Mesendoderm (in vitro differentiated cells): ENCODE data around the gene DVL3. TPM values are rescaled to one million over a fixed set of nuclear protein-coding genes. Genes with fewer than 3 reads are reported as not detected.
"Not testable (repeated sequence)": the region's sequence is repeated elsewhere in the genome, so short reads cannot be mapped to it uniquely, and the experiment has no call there.

ENCODE experiments used
- DNase-seq: peaks from one replicate; pipeline ENCODE4 v3.0.0; 2013
- H2AK5ac ChIP-seq: 2 replicates; pipeline ENCODE4 v1.6.1; 2013; ENCODE audit warnings: low read length, inconsistent platforms
- H2BK120ac ChIP-seq: 2 replicates; pipeline ENCODE4 v1.6.1; 2013; ENCODE audit warnings: low read depth, mild to moderate bottlenecking, low read length, moderate library complexity, mixed read lengths
- H2BK15ac ChIP-seq: replicated peaks from 2 replicates; pipeline ENCODE4 v1.6.1; 2013; ENCODE audit warnings: low read depth, mild to moderate bottlenecking, moderate library complexity
- H2BK5ac ChIP-seq: 2 replicates; pipeline ENCODE4 v1.6.1; 2013; ENCODE audit warnings: low read length, inconsistent platforms
- H3K18ac ChIP-seq: 2 replicates; pipeline ENCODE4 v1.6.1; 2013; ENCODE audit warnings: mild to moderate bottlenecking, low read length, mixed read lengths
- H3K23ac ChIP-seq: one replicate; pipeline ENCODE4 v1.6.1; 2013; ENCODE audit warnings: low read length
- H3K27ac ChIP-seq: 2 replicates; pipeline ENCODE4 v1.5.1; 2013; ENCODE audit warnings: low read depth, mild to moderate bottlenecking, inconsistent platforms, low read length, moderate library complexity
- H3K27me3 ChIP-seq: 2 replicates; pipeline ENCODE4 v1.6.1; 2013; ENCODE audit warnings: low read length, control low read depth, mild to moderate bottlenecking, inconsistent platforms; ENCODE audit not compliant: insufficient read depth, poor library complexity
- H3K36me3 ChIP-seq: 2 replicates; pipeline ENCODE4 v1.6.1; 2013; ENCODE audit warnings: low read length, inconsistent platforms; ENCODE audit not compliant: control insufficient read depth, insufficient read depth
- H3K4ac ChIP-seq: one replicate; pipeline ENCODE4 v1.6.1; 2013; ENCODE audit warnings: low read depth, mild to moderate bottlenecking, low read length, moderate library complexity
- H3K4me1 ChIP-seq: 2 replicates; pipeline ENCODE4 v1.6.1; 2013; ENCODE audit warnings: low read depth, low read length, inconsistent platforms; ENCODE audit not compliant: control insufficient read depth
- H3K4me2 ChIP-seq: 2 replicates; pipeline ENCODE4 v1.6.1; 2013; ENCODE audit warnings: low read length
- H3K4me3 ChIP-seq: 2 replicates; pipeline ENCODE4 v1.5.1; 2013; ENCODE audit warnings: mild to moderate bottlenecking, low read length
- H3K56ac ChIP-seq: one replicate; pipeline ENCODE4 v1.6.1; 2013; ENCODE audit warnings: low read length
- H3K79me1 ChIP-seq: 2 replicates; pipeline ENCODE4 v1.6.1; 2013; ENCODE audit warnings: low read length, inconsistent platforms
- H3K79me2 ChIP-seq: 2 replicates; pipeline ENCODE4 v1.6.1; 2013; ENCODE audit warnings: mild to moderate bottlenecking, low read length; ENCODE audit not compliant: control insufficient read depth, insufficient read depth
- H3K9ac ChIP-seq: 2 replicates; pipeline ENCODE4 v1.6.1; 2013; ENCODE audit warnings: low read length, inconsistent platforms
- H4K5ac ChIP-seq: one replicate; pipeline ENCODE4 v1.6.1; 2013; ENCODE audit warnings: low read length
- H4K8ac ChIP-seq: one replicate; pipeline ENCODE4 v1.6.1; 2013; ENCODE audit warnings: low read depth, mild to moderate bottlenecking, control low read depth, low read length, moderate library complexity
- WGBS: extraction: QIAGEN DNeasy Blood & Tissue Kit; methylation state at CpG from one replicate; pipeline ENCODE4 v1.1.7; 2013; ENCODE audit warnings: low lambda C conversion rate, missing lambda C conversion rate; ENCODE audit not compliant: insufficient coverage; ENCODE audit errors: extremely low coverage; 5-methylcytosine and 5-hydroxymethylcytosine counted together
- polyA plus RNA-seq, 2 experiments: library from polyadenylated mRNA; stranded (reverse); fragments of 200-250 nt; gene quantifications; one replicate each; pipeline ENCODE4 v1.2.3, GENCODE V29; 2013

Gene DVL3
- 43.7 TPM for polyA plus RNA-seq (2013, experiment 1 of 2)
- 44.0 TPM for polyA plus RNA-seq (2013, experiment 2 of 2)

DNA sequence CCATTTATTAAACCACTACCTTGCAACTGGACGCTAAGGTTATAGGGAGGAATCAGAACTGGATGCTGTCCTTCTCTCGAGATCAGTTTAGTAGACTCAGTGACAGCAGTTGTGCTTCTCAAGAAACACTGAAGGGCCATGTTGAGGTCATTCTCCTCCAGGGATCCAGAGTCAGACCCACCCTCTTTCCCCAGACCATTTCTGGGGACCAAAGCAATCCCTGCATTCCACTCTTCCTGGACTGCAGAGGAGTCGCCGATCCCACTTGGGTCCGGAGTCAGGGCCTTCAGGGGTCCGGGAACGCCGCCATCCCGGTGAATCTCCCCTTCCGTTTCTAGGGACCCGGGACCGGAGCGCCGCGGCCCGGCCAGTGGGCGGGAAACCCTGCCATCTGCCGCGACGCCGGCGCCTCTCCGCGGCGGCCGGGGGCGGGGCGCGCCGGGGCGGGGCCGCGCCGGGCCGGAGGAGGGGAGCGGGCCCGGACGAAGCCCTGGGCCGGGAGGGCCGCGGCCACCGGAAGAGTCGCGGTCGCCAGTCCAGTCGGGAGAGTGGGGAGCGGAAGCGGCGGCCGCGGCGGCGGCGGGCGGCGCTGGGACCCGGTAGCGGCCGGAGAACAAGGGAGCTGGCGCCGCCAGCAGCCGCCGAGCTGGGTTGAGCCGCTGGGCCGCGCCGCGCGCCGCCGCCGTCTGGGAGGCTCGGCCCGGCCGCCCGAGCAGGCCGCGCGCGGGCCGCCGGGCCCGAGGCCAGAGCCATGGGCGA lies at the start of gene DVL3:
Gene DVL3 (plus strand): TSS at position 493 of the 759 bp plus-strand sequence. CDS start 259 bp downstream, at position 752.
- peak within 1 kb of the TSS; percentile 88 for H3K4me2 ChIP-seq
- no peak within 1 kb of the TSS for H2BK120ac ChIP-seq
- peaks cover 5% of the 10 kb centered on the region for H3K79me1 ChIP-seq
- peak within 1 kb of the TSS; percentile 97 for H3K9ac ChIP-seq
- no CpG with 5 or more reads among the region's 84 CpGs for WGBS
- H3K4me1 ChIP-seq, result no peaks in the 10 kb centered on the region
- no peaks in the 10 kb centered on the region for H3K36me3 ChIP-seq
- H3K27me3 ChIP-seq, result no peaks in the 10 kb centered on the region
- peaks cover 30% of the 10 kb centered on the region for H3K79me2 ChIP-seq
- H3K56ac ChIP-seq, result peak within 1 kb of the TSS; percentile 99
- no peak within 1 kb of the TSS for H4K8ac ChIP-seq
- peak within 1 kb of the TSS; percentile 92 for H3K18ac ChIP-seq
- H3K4ac ChIP-seq, result peak within 1 kb of the TSS; percentile 74
- peak within 1 kb of the TSS; percentile 80 for H2BK5ac ChIP-seq
- peak within 1 kb of the TSS; percentile 97 for H3K4me3 ChIP-seq
- peak; percentile 77 for DNase-seq
- H2BK15ac ChIP-seq, result no peak within 1 kb of the TSS
- peak within 1 kb of the TSS; percentile 29 for H3K23ac ChIP-seq
- H3K27ac ChIP-seq, result peak within 1 kb of the TSS; percentile 96
- no peak within 1 kb of the TSS for H2AK5ac ChIP-seq
- no peak within 1 kb of the TSS for H4K5ac ChIP-seq

DNA sequence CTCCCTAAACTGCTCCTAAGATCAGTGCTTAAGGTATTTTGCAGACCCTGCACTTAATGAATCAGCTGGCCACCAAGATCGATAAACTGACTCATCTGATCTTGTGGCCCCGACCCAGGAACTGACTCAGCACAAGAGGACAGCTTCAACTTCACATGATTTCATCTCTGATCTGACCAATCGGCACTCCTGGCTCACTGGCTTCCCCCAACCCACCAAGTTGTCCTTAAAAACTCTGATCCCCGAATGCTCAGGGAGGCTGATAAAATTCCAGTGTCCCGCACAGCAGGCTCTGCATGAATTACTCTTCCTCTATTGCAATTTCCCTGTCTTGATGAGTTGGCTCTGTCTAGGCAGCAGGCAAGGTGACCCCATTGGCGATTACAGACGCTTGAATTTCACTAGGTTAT lies 44.9 kb upstream of the DVL3 start:
- Histone ChIP-seq H3K4me3 (no peak overlapping the region), H2BK120ac (no peak overlapping the region), H3K79me1 (no peaks in the 10 kb centered on the region), H3K56ac (no peak overlapping the region), H3K4me2 (no peak overlapping the region), H3K4me1 (no peaks in the 10 kb centered on the region), H3K9ac (no peak overlapping the region), H3K27me3 (no peaks in the 10 kb centered on the region), H4K8ac (no peak overlapping the region), H2BK15ac (no peak overlapping the region), H2BK5ac (no peak overlapping the region), H3K27ac (no peak overlapping the region), H3K36me3 (no peaks in the 10 kb centered on the region), H3K18ac (no peak overlapping the region), H3K23ac (no peak overlapping the region), H2AK5ac (no peak overlapping the region), H3K79me2 (no peaks in the 10 kb centered on the region), H3K4ac (no peak overlapping the region), H4K5ac (no peak overlapping the region)
- peak; percentile 69 for DNase-seq
- WGBS, result no CpG with 5 or more reads among the region's 7 CpGs

DNA sequence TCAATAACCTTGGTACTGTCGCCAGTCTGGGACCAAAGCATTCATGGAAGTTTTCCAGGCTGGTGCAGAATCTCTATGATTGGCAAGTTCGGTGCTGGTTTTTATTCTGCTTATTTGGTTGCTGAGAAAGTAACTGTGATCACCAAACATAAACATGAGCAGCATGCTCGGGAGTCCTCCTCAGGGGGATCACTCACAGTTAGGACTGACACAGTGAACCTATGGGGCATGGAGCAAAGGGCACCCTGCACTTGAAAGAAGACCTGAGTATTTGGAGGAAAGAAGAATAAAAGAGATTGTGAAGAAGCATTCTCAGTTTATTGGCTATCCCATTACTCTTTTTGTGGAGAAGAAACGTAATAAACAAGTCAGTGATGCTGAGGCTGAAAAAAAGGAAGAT lies 39.2 kb upstream of the DVL3 start:
- Histone ChIP-seq H3K18ac (no peak overlapping the region), H2BK120ac (no peak overlapping the region), H3K36me3 (no peaks in the 10 kb centered on the region), H3K79me2 (no peaks in the 10 kb centered on the region), H2BK15ac (no peak overlapping the region), H3K4me1 (no peaks in the 10 kb centered on the region), H3K4me2 (no peak overlapping the region), H2AK5ac (no peak overlapping the region), H3K4ac (no peak overlapping the region), H3K23ac (no peak overlapping the region), H3K27me3 (no peaks in the 10 kb centered on the region), H3K9ac (no peak overlapping the region), H3K56ac (no peak overlapping the region), H3K27ac (no peak overlapping the region), H4K8ac (no peak overlapping the region), H3K79me1 (no peaks in the 10 kb centered on the region), H4K5ac (no peak overlapping the region), H3K4me3 (no peak overlapping the region), H2BK5ac (no peak overlapping the region)
- no peak for DNase-seq
- WGBS, result no CpG with 5 or more reads among the region's 4 CpGs

DNA sequence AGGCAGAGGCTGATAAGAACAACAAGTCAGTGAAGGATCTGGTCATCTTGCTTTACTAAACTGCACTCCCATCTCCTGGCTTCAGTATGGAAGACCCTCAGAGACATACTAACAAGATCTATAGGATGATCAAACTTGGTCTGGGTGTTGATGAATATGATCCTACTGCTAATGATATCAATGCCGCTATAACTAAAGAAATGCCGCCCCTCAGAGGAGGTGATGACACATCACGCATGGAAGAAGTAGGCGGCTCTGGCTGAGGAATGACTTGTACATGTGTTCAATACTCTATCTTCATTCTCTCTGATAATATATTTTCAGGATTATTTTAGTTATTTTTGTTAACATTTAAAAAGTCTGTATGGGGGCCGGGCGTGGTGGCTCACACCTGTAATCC lies 37.5 kb upstream of the DVL3 start:
- no peak for DNase-seq
- Histone ChIP-seq H3K18ac (no peak overlapping the region), H2AK5ac (no peak overlapping the region), H3K56ac (no peak overlapping the region), H3K79me1 (no peaks in the 10 kb centered on the region), H3K4me2 (no peak overlapping the region), H4K5ac (no peak overlapping the region), H4K8ac (no peak overlapping the region), H3K27me3 (no peaks in the 10 kb centered on the region), H3K79me2 (no peaks in the 10 kb centered on the region), H2BK5ac (no peak overlapping the region), H2BK15ac (no peak overlapping the region), H3K4me3 (no peak overlapping the region), H3K36me3 (no peaks in the 10 kb centered on the region), H2BK120ac (no peak overlapping the region), H3K9ac (no peak overlapping the region), H3K4ac (no peak overlapping the region), H3K27ac (no peak overlapping the region), H3K23ac (no peak overlapping the region), H3K4me1 (no peaks in the 10 kb centered on the region)
- WGBS, result no CpG with 5 or more reads among the region's 6 CpGs

DNA sequence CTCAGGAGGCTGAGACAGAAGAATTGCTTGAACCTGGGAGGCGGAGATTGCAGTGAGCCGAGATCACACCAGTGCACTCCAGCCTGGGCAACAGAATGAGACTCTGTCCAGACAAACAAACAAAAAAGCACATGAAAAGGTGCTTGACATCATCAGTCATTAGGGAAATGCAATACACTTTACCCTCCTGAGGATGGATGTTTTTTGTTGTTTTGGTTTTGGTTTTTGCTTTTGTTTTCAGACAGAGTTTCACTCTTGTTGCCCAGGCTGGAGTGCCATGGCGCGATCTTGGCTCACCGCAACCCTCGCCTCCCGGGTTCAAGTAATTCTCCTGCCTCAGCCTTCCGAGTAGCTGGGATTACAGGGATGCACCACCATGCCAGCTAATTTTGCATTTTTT lies 34.1 kb upstream of the DVL3 start:
- not testable (repeated sequence) for H3K56ac ChIP-seq, H2AK5ac ChIP-seq, H3K9ac ChIP-seq, H2BK120ac ChIP-seq, H4K5ac ChIP-seq, H3K4me2 ChIP-seq, H3K36me3 ChIP-seq, H2BK15ac ChIP-seq, H4K8ac ChIP-seq, H3K79me1 ChIP-seq, H3K4me1 ChIP-seq, H3K18ac ChIP-seq, DNase-seq, H3K23ac ChIP-seq, H3K79me2 ChIP-seq, H3K27ac ChIP-seq, H3K4ac ChIP-seq, H3K27me3 ChIP-seq, H2BK5ac ChIP-seq, H3K4me3 ChIP-seq
- no CpG with 5 or more reads among the region's 8 CpGs for WGBS

DNA sequence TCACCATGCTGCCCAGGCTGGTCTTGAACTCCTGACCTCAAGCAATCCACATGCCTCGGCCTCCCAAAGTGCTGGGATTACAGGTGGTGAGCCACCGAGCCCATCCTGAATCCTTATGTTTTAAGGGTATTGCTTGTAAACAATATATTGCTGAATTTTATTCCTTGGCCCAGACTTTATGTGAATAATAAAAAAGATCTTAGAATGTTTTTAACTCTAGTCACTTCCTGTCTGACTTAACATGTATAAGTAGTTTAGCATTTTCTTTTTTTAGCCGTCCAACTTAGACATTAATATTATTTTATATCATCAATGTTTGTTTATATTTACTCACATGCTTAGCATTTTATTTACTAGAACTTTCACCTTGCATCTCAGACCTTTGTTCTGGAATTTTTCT lies 29.2 kb upstream of the DVL3 start:
- DNase-seq, result no peak

More for the DNA sequence above, 29.2 kb upstream of the DVL3 start:
- Histone ChIP-seq H3K4me2 (no peak overlapping the region), H4K8ac (no peak overlapping the region), H3K79me1 (no peaks in the 10 kb centered on the region), H3K27me3 (no peaks in the 10 kb centered on the region), H3K79me2 (no peaks in the 10 kb centered on the region), H3K9ac (no peak overlapping the region), H3K56ac (no peak overlapping the region), H3K27ac (no peak overlapping the region), H3K36me3 (no peaks in the 10 kb centered on the region), H3K4ac (no peak overlapping the region), H2AK5ac (no peak overlapping the region), H3K4me3 (no peak overlapping the region), H3K23ac (no peak overlapping the region), H2BK15ac (no peak overlapping the region), H3K4me1 (no peaks in the 10 kb centered on the region), H3K18ac (no peak overlapping the region), H2BK5ac (no peak overlapping the region), H4K5ac (no peak overlapping the region), H2BK120ac (no peak overlapping the region)
- WGBS, result no CpG with 5 or more reads among the region's 3 CpGs
